Measurements from ENCODE around the gene GALNT7.

Gene GALNT7

DNA sequence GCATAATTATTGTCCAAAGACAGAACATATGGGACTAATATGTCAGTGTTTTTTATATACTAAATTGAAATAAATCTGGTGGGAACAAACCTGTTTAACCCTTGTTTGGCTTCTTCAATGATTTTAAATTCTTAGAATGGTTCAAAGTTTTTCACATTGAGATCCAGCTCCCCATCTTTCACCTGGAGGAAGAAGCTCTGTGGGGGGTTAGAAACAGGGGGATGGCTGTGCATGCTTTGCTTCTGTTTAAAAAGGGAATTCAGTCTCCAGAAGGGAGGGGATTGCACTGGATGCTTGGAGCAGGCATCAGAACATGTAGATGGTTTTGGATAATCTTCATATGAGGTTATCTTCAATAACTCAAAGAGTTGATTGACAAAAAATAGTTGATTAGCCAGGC, 72.1 kb downstream of the GALNT7 start:
- DNase-seq, result no peak

DNA sequence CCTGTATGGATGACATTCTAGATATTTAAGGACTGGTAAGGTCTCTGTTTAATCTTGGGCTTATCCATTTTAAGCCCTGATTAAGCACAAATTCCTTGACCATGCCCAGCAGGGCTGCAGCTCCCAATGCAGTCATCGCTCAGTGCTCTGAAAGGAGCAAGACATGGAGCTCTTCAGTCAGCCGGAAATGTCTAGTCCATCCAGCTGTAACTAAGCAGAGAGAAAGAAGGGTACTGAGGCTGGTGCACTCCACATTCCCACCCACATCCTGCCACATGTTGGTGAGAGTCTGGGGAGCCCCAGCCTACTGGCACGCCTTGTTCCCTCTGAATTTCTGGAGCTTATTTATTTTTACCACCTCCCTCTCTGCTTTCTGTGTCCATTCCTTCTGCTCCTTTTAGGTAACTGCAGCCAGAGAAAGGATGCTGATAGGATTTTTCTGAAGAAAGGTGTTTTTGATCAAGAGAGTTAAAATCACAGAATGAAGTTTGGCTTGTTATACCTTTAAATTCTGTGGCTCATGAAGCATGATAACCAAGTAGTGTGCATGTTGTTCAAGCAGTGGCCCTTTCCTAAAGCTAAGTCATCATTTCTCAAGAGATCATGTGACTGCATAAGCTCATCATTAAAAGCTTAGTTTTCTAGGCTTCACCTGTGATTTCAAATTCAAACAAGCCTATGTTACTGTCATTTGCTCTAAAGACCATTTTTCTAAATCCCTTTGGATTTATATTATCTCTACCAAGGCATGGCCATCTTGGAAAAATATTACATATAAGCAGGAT, 74.0 kb downstream of the GALNT7 start:
- DNase-seq, result no peak

DNA sequence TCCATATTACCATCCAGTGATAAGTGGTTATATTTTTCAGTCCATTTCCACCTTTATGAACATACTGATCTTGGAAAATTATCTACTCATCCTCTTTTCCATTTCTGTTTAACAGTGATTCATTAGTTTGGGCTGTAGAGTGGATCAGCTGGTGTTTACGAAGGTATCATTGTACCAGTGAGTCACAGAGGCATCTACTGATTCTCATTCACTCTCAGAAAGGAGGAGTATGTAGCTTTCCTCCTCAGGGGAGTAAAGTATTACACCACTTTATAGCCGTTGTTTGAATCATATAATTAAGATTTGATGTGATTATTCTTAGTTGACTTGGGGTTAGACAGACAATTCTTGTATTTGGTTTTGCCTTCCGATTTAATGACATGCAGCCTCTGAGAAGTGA, 74.7 kb downstream of the GALNT7 start:
- DNase-seq, result no peak

DNA sequence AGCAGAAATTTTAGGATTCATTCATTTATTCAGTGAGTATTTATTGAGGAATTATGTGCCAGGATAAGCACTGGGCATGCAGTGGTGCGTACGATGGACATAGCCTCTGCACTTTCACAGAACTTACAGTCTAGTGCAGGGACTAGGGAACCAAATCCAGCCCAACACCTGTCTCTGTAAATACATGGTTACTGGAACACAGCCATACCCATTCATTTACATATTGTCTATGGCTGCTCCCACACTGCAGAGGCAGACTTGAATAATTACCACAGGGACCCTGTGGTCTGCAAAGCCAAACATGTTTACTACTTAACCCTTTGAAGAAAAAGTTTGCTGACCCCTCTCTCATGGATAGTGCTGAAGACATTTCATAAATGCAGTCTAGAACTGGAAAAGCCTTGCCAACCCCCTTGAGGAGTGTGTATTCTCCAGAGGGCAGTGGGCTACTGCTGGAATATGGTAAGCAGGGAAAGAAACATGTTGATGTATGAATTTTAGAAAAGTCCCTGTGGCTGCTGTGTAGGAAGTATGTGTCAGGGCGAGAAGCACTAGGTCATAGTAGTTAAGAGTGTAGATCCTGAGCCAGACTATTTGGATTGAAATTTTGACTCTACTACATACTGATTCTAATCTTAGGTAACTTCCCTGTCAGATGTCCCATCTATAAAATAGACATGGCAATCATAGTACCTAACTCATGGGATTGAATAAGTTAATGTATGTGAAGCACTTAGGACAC, 75.5 kb downstream of the GALNT7 start:
- no peak for DNase-seq

DNA sequence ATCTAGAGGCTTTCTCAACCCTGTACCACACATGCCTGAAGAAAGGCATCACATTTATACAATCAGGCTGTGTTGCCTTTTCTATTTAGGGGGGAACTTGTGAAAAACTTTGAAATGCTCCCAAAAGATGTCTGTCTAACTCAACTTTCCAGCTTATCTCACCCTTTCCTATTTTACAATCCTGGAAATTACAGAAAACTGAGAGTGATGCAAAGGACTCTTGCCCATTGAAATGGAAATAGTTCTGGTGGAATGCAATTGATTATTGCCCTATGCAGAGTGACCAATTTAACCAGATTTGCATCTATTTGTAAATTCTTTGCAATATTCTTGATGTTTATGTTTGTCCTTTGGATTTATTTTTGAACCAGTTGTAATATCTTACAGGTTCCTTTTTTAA, 77.3 kb downstream of the GALNT7 start:
- DNase-seq, result no peak

DNA sequence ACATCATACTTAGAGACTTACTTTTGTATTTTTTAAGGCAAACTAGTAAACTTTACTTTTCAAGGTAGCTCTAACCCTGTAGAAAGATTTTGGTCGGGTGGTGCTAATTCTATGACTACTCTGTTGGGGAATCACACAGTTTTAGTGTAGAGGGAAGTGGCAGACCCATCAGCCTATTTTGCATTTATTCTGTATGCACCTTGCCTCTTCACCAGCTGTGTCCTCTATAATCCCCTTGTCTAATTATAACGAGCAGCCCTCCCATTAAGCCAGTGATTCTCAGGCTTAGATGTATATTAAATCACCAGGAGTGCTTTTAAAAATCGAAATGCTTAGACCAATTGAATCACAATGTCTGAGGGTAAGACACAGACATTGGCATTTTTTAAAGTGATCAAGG, 78.1 kb downstream of the GALNT7 start:
- no peak for DNase-seq

DNA sequence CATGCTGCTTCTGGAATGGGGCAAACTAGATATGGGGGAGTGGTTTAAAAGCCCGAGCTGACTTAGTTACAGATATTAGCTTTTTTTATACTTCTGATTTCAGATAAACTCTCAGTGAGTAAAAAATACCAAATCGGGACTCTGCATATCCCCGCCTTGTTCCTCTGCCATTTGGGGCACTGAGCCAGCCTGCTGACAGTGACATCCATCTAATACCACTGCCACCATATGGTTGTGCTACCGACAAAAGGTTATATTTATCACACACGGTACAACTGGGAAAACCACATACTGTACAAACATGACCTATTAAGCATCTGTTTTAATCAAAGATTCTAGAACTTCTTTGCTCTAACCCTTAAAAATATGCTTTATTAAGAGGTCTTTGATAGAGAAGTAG, 78.7 kb downstream of the GALNT7 start:
- no peak for DNase-seq

DNA sequence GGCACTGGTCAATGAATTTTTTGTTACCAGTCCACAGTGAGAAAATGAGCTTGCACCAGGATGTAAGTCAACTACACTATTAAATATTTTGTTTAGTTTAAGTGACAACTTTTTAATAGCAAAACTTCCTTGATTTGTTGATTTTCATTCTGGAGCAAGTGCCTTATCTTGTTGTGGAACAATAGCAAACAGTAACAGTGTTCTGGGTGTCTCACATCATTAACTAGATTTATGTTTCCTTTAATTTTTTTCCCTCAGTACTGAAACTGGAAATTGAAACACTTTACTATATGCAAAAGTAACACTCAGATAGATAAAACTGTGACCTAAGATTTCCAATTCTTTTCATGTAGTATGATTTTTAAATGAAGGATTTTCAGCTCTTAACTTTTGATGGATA, 80.1 kb downstream of the GALNT7 start:
- DNase-seq, result no peak

DNA sequence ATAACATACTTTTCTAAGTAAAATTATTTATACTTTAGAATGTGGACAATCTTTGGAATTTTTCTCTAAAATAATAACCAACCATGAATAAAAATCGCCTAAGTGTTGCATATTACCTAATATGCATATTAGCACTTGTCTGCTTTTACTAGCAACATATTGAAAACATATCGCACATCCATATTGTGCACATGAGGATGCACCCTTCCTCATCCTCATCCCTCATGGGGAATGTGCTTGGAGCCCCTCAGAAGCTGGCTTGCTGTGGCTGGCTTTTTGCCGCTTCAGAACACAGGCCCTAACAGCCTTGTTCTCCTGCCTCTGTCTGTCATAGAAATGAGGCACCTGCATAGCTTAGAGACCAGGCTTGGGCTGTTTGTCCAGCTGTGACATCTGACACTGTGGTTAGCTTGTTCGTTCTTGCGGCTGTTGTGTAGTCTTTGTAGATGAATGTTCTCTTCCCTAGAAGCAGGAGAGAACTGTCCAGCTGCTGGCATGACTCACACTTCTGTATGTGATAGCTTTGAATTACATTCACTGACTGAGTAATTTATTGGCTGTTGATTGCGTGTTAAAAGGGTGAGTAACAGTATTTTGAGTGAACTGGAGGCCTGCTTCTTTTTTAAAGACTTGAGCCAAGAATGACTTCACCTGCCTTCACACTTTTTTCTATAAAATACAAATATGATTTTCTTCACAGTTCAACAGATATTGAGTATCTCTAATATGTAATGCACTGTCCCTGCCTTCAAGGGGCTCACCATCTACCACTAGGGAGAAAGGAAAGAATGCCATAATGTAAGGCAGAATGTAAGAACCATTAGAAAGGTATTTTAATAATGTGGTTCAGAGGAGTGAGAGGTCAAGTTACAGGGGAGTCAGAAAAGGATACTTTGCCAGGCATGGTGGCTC, 83.7 kb downstream of the GALNT7 start:
- DNase-seq, result no peak

DNA sequence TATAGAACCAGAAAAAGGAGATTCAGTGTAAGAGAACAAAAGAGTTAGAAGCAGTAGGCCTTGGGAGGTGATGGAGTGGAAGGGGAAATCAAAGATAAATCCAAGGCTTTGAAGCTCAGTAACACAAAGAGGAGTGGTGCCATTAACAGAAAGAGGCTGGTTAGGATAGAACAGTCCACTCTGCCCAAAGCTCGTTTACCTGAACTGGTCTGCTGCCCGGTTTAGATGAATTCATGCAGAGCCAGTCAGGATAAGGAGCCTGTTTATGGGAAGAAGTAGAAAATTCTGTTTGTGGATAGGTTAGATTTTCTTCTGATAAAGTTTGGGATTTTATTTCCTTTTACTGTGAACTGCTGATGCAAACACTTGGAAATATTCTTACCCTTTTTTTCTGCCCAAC, 85.0 kb downstream of the GALNT7 start:
- DNase-seq, result no peak

DNA sequence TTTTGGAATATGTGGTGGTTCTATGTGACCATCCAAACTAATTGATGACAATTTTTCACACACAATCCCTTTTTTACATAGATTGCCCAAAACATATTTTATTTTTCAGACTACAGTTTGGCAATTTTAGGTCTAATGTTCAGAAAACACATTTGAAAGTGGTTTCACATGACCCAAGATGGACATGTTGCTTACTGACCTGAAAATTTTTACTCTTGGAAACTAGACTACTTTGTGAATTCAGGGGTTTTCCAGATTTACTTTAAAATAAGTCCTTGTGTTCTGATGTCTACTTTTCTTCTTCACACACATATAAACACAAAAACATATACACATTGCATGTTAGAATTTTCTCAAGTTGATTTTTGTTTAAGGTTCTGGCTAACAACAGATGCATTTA, 86.0 kb downstream of the GALNT7 start:
- DNase-seq, result no peak

DNA sequence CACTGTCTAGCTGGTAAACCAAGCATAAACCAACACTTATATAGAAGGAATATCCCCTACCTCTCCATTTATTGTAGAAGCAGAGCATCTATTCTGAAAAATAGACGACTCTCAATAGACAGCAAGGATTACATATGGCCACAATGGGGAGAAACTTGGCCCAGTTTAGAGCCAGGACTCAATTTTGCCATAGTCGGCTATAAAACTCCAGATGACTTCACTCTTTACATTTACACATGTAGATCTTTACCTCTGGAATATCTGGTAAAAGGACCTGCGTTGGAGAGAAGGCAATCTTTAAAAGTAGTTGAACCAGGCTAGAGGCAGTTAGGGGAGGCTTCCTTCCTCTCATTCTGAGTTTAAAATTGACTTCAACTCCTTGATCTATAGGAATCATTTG, 88.2 kb downstream of the GALNT7 start:
- DNase-seq, result no peak

DNA sequence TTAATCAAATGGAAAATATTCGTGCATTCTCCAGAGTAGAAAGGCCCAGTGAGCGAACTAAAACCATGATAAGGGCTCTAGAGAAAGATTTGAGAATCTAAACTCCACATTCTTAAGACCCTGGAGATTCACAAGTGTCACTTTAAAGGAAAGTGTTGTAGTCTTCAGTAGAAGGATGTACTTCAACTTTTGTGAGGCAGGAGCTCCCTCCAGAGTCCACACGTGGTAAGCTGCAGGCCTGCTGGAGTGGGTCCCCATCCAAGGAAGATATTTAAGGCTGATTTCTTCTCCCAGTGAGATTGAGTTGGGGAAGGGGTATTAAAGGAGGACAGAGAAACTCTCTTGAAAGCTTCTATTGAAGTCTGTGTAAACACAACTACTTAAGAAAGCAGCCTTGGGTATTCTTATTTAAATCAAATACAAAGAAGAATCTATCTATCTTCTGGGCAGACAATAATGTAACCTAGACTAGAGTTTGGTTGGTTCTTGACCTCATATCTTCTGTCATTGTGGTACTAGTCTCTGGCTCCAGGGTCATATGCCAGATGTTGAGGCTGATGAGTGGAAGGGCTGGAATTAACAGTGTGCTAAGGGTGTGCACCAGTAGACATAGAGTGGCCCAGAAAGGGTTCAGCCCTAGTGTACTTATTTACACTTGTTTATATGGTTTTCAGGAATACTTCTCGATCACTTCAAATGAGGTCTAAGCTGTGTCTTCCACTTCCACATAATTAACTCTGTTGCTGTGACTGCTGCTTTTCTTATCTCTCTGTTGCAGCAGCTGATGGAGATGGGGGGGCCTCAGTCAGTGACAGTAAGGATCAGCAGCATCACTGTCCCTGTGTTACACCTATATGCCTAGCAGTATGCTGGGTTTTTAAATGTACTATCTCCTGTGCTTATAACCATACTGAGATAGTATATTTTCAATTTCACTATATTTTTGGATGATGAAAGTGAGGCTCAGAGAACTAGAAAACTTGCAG, 89.4 kb downstream of the GALNT7 start:
- DNase-seq, result peak; percentile 79

DNA sequence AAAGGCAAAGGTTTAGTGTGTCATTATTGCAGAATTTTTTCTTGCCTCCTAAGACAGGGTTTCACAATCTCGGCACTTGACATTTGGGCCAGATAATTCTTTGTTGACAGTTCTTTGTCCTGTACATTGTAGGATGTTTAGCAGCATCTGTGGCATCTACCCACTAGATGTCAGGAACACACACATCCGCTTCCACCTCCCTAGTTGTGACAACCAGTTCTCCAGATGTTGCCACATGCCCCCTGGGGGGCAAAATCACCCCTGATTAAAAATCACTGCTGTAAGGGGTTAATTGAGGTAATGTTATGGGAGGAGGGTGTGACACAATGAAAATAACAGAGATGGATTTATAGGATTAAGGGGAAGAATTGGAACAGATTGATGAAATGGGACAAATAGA, 90.3 kb downstream of the GALNT7 start:
- DNase-seq, result no peak

DNA sequence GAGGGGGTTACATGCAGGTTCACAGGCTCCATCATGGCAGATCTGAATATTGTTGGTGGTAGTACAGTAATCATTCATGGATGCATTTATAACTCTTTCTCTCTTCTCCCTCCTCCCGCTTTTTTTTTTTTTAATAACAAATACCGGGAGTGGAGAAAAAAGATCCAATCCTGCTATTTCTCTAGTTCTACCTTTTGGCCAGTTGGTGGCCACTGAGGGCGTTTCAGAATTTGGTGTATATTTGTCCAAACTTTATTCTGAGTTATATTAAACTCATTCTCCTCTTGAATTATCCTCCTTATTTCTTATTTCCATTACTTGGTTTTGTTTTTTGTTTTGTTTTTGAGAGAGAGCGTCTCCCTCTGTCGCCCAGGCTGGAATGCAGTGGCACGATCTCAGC, 90.7 kb downstream of the GALNT7 start:
- no peak for DNase-seq

DNA sequence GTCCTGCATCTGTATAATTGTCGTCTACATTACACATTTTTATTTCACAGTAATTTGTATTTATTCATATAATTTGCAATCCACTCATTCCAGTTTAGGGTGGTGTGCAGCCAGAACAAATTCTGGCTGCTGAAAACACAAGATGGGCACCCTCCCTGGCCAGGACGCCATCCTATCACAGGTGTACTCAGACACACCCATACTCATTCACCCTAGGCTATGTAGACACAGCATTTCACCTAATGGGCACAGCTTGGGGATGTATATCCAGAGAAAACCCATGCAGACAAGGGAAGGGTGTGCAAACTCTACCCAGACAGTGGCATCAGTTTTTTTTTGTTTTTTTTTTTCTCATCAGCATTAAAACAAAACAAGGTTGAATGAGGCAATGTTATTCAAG, 92.4 kb downstream of the GALNT7 start:
- no peak for DNase-seq

DNA sequence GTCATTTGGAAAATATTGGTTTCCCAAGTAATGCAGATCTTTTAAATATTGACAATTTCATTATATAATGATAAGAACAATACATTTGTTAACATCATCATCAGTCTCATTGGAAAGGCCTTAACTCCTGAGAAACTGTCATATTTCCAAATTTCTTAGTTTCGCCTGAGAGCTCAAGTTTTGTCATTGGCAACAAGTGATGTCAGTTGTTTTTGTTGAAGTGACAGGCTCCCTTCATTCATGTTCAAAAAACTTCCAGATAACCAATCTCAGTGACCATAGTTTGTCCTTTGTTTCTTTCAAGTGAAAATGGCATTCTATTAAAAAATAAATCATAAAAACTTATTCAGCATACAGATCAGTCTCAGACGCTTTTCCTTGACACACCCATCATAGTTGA, 93.8 kb downstream of the GALNT7 start:
- DNase-seq, result no peak

DNA sequence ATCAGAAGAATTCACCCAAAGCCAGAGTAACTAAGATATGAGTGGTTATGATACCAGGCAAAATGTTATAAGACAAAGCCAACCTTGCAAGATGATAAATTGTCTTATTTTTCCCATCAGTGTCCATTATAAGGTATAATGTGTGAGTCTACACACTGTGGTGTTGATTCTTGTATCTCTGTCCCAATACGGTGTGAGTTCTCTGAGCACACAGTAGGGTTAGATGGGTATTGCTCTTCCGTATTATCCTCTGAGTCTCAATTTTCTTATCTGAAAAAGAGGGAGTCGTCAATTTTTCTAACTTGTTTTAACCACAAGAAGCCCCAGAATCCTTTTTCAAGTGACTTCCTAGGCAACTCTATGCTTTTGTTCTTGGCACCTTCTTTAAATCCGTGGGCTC, 95.6 kb downstream of the GALNT7 start:
- DNase-seq, result no peak

DNA sequence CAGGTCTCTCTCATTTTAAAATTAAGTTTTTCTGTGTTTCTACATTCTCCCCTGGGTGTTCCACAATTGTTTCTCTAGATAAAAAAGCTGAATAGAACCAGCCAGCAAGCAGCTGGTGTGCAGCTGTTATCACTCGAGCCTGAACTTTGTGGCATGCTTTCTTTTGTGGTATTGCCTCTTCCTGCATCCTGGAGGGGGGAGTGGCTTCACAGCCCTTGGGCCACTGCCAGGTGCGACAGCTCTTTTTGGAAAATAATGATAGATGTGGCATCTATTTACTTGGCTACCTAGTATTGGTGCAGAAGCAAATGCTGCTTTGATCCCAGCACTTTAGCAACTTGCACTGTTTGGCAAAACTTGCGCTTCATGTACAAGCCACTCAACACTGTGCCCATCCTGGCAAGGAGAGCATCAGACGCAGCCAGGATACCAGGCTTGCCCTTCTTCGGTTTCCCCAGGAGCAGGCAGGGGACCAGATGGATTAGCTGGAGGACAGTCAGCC, 96.1 kb downstream of the GALNT7 start:
- DNase-seq, result peak; percentile 63

DNA sequence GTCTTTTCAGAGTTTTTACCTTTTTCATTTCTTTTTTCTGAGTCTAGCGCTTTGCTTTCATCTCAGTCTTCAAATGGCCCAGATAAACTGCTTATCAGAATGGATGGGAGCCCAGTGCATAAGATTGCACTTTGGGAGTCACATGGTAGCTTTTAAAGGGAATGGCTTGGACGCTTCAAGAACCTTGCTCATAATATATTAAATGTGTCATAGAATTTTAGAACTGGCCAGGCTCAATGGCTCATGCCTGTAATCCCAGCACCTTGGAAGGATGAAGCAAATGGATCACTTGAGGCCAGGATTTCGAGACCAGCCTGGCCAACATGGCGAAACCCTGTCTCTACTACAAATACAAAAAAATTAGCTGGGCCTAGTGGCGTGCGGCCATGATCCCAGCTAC, 97.1 kb downstream of the GALNT7 start:
- DNase-seq, result no peak

DNA sequence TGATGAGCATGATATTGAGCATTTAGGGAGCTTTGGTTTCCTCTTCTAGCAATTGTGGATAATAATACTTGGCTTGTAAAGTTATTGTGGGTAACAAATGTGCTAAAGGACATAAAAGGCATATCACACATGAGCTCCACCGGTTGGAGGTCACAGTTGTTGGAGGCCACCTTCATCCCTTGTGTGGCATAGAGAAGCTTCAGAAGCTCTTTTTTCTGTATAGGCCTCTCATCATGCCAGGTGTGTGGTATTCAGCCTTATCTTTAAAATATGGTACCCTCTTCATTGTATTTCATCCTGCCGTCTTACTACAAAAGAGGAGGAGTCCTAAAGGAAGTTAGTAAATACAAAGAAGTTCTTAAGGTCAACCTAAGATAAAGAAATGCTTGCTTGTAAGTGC, 99.1 kb downstream of the GALNT7 start:
- no peak for DNase-seq

DNA sequence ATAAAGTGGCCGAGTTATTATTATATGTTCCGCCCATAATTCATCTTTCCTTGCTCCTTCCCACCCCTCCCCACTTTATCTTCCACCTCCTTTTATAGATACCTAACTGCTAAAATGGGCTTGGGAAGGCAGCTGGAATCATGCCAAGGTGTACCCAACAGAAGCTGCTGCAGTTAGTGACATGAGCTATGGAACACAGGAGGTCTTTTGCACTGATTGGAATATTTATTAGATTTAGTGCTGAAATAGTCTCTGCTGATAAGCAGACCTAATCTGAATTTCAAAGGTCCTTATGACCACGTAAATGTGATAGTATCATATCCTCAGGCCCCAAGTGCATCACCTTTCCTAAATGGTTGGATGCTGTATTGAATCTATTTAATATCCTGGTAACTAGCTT, 100.7 kb downstream of the GALNT7 start:
- DNase-seq, result no peak

Measured in activated effector memory CD4-positive, alpha-beta T cell treated with anti-CD3 and anti-CD28 coated beads, Interleukin-2, amount 50 U/mL, for 16 hours (primary cell).